Measurements from ENCODE around the gene PI4KB. TPM values are rescaled to one million over a fixed set of nuclear protein-coding genes. Genes with fewer than 3 reads are reported as not detected.

The PI4KB gene
- total RNA-seq, 1 donor from 2014 or later: 71.4 TPM

DNA sequence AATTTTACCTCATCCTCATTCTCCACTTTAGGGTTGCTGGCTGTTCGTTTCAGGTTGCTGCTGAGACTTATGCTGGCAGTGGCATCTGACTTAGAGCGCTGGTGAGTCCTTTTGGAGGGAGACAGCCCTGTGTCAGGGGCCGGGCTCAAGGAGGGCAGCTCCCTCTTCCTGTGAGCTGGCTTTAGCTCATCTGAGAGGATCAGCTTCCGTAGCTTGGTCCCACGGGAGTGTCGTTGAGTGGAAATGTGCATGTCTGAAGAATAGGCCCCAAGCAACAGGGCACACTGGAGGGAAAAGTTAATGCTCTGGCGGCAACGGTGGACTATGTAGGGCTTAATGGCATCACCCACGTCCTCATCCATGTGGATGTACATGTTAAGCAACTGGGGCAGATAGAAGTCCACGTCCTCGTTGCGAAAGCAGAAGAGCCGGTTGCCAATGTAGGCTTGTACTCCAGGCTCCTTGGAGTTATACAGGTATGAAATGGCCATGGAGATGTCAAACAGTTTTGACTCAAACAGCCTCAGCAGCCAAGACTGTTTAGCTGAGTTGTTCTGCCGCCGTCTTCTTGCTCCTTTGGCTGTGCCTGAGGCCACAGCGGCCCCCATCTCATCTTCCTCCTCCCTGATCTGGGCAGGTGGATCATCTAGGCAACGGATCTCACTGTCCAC lies 11.5 kb downstream of the PI4KB start:
- intact Hi-C loops (cut with DNase I): no loop called here
- ATAC-seq (no peak), DNase-seq (ENCODE audit: low spot score) (no peak)

DNA sequence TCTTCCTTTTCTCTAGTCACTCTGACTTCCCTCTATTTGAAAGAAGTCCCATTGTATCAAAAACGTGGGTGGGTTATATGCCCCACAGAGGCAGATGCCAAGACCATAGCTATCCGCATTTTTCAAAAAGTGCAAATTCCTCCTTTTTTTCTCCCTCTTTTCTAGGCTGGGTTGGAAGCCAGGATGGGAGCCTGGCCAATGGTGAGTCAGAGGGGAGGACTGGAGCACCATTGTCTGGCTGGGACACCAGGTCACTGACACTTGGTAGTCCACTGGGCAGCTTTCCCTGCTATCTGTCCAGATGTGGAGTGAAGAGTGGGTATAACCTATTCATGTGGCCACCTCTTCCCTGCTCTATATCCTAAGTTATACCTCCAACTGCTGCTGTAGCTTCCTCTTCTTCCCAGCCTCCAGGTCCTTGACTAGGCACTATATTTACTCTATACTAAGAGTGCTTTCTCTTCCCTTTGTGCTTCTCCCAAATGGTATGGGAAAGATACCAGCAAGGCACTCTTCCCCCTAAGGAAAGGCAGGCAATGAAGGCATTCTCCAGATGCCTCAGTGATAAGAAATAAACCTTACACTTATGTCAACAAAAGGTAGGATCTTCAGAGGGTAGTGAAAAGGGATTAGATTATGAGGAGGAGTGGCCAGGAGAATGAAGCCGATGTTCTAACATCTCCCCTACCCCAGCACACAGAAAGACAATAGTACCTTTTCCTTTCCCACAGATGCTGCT lies 12.9 kb downstream of the PI4KB start:
- ATAC-seq: peak; percentile 93

DNA sequence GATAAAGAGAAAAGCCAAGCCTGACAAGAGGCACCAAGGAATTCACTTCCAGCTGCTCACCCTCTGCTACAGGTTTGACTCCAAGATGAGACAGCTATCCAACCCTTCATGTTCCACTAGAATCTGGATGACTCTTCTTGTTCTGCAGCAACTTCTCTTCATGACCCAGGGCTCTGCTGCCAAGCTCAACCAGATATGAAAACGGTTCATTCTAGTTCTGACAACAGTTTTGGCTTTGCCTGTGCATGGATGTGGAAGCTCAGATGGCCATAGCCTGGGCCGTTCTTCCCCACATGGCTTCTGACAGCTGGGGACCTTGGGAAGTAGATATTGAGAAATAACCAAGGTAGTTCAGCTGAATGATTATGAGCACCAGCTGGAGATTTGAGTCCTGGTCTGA lies 13.7 kb downstream of the PI4KB start:
- DNase-seq (ENCODE audit: low spot score) (no peak), ATAC-seq (peak; percentile 43)

More for the DNA sequence above, 12.9 kb downstream of the PI4KB start:
- intact Hi-C loops (cut with DNase I): no loop called here
- peak; percentile 90 for DNase-seq (ENCODE audit: low spot score)

DNA sequence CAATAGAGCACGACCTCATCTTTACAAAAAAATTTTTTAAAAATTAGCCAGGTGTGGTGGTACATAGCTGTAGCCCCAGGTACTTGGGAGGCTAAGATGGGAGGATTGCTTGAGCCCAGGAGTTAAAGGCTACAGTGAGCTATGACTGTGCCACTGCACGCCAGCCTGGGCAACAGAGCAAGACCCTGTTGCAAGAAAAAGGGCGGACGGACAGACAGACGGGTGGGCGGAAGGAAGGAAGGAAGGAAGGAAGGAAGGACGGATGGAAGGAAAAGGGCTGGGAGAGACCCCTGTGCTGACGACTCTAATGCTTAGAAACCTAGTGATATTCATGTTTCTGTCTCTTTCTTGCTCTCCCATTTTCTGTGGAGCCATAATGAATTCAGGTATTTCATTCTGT lies 14.4 kb downstream of the PI4KB start:
- ATAC-seq (no peak), DNase-seq (ENCODE audit: low spot score) (no peak)
- intact Hi-C loops (cut with DNase I): no loop called here

More for the DNA sequence above, 13.7 kb downstream of the PI4KB start:
- intact Hi-C loops (cut with DNase I): no loop called here

DNA sequence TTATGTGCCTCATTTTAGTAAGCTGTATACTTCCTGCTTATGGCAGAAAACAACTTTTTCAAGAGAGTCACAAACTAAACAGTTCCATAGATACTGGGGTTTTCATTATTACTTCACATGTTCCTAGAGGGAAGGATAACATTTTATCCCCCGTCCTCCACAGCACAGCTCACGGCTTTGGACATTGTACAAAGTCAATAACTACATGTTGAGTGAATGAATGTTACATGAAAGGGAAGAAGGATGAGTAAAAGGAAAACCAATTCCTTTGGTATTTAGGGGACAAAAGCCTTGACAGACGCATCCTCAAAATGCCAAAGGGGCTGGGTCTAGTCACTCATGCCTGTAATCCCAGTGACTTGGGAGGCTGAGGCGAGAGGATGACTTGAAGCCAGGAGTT lies 14.8 kb downstream of the PI4KB start:
- ATAC-seq: no peak

DNA sequence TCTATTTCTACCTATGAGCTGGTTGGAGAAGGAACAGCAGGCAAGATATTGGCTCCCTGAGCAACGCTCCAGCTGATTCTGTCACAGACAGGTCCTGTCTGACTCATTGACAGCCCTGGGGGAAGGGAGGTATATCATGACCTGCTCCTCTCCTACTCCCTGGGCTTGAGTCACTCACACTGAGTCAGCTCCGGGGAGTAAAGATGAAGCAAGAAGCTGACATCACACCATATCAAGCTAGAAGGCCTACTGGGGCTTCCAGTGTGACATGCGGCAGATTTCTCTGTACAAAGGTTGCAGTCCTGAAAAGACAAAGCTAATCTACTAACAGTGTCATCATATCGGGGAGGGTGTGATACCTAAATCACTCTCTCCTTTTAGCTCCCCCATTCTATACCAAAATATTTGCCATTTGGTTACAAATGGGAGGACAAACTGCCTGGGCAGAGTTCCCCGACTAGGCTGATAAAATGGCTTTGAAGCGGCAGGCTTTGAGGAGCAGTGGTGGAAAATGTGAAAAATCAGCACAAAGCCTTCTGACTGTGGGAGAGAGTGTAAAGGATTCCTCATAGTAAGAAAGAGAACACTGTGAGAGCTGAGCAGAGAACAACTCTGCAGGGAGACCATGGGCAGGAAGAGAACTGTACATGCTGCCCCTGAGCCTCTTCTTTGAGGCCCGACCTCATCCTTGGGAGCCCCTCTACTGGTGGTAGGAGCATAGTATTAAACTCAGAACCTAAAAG lies 15.5 kb downstream of the PI4KB start:
- DNase-seq (ENCODE audit: low spot score) (no peak), ATAC-seq (peak; percentile 92)
- intact Hi-C loops (cut with DNase I): no loop called here

More for the DNA sequence above, 14.8 kb downstream of the PI4KB start:
- DNase-seq (ENCODE audit: low spot score): no peak
- intact Hi-C loops (cut with DNase I): no loop called here

DNA sequence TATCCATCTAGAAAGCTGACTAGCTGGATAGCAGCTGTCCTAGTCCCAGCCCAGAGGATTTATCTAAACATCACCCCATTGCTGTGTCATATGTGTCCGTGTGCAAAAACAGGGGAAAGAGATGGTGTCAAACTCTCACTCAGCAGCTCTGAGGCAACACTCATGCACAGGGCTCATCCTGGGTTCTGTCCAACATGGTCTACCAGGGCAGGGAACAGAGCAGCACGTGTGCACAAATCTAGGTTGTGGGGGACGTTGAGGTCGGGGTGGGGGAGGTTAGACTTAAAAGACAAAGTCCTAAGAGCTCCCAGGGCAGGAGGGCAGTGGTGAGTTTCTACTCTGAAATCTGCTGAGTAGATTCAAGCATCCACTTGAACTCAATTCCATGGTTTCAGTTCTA lies 16.2 kb downstream of the PI4KB start:
- DNase-seq (ENCODE audit: low spot score) (no peak), ATAC-seq (no peak)
- intact Hi-C loops (cut with DNase I): no loop called here

DNA sequence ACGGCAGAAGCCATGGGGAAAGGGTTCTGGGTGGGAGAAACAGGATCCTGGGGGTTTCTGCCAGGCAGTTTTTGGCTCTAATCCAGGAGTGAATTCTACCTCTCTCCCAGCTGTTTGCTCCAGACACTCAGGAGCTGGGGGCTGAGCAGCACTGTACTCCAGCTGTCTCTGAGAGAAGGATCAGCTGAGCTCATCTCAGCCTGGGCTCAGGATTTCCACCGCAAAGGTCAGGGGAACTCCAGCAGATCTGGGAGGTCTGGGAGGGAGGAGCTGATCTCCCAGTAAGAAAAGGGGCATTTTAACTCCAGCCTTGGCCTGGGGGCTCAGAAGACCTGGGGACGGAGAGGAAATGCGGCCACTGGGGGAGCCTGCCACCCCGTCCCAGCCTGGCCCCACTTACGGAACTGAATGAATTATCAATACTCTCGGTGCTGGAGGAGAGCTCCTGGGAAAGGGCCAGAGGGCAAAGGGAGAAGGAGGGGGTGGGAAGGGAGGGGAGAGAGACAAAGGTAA lies 17.3 kb downstream of the PI4KB start:
- no peak for DNase-seq (ENCODE audit: low spot score)
- peak; percentile 55 for ATAC-seq
- intact Hi-C loops (cut with DNase I): no loop called here

DNA sequence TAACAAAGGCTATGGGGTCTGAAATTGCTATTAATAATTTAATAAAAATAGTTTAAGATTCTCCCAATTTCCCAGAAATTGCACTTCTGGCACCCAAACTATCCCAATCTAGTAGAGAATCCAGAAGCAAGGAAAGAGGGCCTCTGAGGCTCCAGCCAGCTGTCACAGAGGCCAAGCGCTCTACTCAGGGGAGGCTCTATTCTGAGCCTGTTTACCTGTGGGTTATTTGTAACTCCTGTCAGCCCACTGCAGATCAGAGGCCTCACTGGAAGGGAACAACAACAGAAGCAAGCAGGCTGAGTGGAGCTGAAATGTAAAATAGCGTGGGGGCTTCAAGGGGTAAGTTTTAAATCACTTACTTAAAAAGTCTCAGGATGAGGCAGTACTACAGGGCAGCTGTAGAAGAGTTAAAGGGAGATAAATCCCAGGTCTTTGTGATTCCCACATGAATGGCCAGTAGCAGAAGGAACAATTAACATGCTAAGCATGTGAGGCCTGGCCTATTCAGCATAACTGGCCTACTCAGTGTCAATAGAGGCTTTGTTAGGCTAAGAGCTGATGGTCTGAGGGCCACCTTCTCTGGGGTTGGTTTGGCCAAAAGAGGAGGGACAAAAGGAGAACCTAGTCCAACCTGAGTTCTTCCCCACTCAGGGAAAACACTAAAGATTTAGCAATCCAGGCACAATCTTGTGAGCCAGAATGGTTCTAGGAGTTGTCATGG lies 32.3 kb downstream of the PI4KB start:
- intact Hi-C loops (cut with DNase I): no loop called here
- ATAC-seq: no peak
- no peak for DNase-seq (ENCODE audit: low spot score)

DNA sequence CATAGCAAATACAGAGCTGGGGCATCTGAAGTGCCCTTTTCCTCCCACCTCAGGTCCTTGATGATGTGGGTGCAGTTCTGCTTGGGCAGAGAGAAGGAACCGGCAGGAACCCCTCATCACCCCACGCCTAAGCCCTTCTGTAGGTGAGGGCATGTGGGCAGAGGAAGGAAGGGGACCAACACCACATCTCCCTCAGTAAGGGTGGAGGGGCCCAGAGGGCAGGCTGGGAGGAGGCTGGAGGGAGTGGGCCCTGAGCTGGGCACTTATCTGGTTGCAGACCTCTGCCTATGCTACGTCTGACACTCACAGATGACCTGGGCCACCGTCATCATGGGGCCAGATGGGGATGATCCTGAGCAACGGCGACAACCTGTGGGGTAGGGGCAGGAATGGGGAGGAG lies 34.1 kb downstream of the PI4KB start:
- ATAC-seq (no peak), DNase-seq (ENCODE audit: low spot score) (no peak)
- intact Hi-C loops (cut with DNase I): no loop called here

DNA sequence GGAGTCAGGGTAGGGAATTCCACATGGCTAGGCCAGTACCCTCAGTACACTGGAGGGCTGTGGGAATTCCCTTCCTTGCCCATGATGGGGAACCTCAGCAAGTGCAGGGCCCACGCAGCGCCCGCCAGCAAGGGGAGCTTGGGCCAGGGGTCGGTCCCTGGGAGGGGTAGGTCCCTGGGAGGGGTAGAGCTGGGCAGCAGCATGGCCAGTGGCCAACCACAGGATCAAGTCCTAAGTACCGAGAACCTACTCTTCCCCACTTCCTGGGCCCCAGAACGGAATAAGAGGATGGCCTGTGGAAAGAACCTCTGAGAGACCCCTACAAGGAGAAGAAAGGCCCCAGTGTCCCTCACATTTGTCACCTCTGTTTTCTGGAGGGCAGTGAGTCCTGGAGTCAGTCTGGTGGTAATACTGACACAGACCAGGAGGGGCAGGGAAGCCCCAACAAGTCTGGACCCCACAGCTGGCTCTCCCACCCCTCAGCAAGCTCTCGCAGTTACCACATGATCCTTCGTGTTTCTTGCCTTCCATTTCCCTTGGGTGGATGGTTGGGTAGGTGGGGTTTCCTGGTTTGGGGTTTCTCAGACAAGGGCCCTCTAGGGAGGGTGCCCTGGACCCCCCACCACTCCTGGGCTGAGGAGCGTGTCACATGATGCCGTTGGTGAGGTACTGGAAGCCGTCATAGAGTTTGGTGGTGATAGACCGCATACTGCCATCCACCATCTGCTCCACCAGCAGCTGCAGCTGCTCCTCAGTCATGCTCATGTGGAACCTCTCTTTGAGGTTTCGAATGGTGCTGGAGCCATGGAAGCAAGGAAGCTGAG lies 34.8 kb downstream of the PI4KB start:
- ATAC-seq: peak; percentile 3
- DNase-seq (ENCODE audit: low spot score): no peak
- intact Hi-C loops (cut with DNase I): no loop called here

DNA sequence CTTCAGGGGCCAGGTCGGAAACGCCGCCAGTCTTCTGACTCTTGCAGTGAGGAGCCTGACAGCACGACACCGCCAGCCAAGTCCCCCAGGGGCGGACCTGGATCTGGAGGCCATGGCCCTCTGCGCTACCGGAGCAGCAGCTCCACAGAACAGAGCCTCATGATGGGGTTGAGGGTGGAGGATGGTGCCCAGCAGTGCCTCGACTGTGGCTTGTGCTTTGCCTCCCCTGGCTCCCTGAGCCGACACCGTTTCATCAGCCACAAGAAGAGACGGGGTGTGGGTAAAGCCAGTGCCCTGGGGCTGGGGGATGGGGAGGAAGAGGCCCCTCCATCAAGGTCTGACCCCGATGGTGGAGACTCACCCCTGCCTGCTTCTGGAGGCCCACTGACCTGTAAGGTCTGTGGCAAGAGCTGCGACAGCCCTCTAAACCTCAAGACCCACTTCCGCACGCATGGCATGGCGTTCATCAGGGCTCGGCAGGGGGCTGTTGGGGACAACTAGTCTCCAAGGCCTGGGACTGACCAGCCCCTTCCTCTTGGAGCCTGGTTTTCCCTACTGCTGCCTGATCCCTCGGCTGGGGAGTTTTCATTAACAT lies 36.4 kb downstream of the PI4KB start:
- intact Hi-C loops (cut with DNase I): no loop called here
- peak; percentile 5 for ATAC-seq

DNA sequence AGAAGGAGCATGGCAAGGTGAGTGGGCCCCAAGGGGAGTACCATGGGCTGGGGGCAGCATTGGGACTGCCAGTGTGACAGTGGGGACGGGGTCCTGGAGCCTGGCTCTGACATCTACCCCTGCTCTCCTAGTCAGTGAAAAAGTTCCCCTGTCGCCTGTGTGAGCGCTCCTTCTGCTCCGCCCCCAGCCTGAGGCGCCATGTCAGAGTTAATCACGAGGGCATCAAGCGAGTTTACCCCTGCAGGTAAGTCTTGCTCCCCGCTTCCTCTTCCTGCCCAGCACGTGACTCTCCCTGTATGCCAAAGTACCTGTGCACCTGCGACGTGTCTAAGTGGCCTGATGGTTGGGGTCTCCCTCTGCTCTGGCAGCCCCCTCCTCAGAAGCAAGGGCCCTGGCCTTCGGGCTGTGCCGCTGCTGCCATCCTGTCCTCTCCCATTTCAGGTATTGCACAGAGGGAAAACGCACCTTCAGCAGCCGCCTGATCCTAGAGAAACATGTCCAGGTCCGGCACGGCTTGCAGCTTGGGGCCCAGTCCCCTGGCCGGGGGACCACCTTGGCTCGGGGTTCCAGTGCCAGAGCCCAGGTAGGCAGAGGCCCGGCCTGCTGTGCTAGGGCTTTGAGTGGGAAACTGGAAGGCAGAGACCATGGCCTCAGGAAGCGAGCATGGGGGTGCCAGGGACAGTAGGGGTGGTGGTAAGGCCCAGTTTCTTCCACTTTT lies 37.1 kb downstream of the PI4KB start:
- intact Hi-C loops (cut with DNase I): no loop called here
- ATAC-seq (no peak), DNase-seq (ENCODE audit: low spot score) (no peak)

More for the DNA sequence above, 36.4 kb downstream of the PI4KB start:
- no peak for DNase-seq (ENCODE audit: low spot score)

DNA sequence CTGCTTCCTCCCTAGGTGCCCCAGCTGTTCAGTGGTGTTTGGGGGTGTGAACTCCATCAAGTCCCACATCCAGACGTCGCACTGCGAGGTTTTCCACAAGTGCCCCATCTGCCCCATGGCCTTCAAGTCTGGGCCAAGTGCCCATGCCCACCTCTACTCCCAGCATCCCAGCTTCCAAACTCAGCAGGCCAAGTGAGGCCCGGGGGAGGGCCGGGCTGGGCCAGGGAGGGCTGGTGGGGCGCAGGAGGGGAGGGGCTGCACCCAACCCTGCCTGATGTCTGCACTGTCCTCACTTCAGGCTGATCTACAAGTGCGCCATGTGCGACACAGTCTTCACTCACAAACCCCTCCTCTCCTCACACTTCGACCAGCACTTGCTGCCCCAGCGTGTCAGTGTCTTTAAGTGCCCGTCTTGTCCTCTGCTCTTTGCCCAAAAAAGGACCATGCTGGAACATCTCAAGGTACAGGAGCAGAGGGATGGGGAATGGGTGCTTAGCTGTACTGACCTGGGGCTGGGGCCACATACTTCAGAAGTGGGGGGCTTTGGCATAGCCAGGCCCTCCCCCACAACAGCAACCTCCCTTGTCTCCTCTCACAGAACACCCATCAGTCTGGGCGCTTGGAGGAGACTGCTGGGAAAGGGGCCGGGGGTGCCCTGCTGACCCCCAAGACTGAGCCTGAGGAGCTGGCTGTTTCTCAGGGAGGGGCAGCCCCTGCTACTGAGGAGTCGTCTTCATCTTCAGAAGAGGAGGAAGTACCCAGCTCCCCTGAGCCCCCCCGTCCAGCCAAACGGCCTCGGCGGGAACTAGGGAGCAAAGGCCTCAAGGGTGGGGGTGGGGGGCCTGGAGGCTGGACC lies 37.9 kb downstream of the PI4KB start:
- DNase-seq (ENCODE audit: low spot score) (no peak), ATAC-seq (no peak)
- intact Hi-C loops (cut with DNase I): no loop called here

DNA sequence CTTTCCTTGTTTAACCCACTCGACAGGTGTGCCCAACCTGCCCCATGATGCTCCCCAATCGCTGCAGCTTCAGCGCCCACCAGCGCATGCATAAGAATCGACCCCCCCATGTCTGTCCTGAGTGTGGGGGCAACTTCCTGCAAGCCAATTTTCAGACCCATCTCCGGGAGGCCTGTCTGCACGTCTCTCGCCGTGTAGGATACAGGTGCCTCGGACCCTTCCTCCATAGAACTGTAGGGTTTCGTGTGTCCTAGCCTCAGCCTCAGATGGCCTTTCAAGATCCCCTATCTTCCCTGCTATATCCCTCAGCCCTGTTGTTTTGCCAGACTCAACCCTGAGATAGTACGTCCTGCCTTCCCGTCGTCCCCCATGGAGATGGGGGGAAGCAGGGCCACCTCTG lies 38.7 kb downstream of the PI4KB start:
- no peak for ATAC-seq
- intact Hi-C loops (cut with DNase I): no loop called here
- DNase-seq (ENCODE audit: low spot score): no peak

DNA sequence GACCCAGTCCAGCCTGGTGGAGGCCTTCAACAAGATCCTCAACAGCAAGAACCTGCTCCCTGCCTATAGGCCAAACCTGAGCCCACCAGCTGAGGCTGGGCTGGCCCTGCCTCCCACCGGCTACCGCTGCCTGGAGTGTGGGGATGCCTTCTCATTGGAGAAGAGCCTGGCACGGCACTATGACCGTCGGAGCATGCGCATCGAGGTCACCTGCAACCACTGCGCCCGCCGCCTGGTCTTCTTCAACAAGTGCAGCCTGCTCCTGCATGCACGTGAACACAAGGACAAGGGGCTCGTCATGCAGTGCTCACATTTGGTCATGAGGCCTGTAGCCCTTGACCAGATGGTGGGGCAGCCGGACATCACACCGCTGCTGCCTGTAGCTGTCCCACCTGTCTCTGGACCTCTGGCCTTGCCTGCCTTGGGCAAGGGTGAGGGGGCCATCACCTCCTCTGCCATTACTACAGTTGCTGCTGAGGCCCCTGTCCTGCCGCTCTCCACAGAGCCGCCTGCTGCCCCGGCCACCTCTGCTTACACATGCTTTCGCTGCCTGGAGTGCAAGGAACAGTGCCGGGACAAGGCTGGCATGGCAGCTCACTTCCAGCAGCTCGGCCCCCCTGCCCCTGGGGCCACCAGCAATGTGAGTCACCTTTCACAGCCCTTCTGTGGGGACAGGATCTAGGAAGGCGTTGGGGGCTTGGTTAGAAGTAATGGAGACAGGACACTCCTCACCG lies 39.3 kb downstream of the PI4KB start:
- intact Hi-C loops (cut with DNase I): no loop called here
- ATAC-seq (no peak), DNase-seq (ENCODE audit: low spot score) (no peak)

All from sciatic nerve (tissue), 2 donors.